Mesendoderm (in vitro differentiated cells): ENCODE measurements around the gene ACR. TPM values are rescaled to one million over a fixed set of nuclear protein-coding genes. Genes with fewer than 3 reads are reported as not detected.

Experiments used
- small RNA-seq: library from polyadenylated mRNA; stranded (forward); fragments of <200 nt; extraction: miRNeasy Mini kit (QIAGEN cat#:217004); gene quantifications from one replicate; pipeline ENCODE3, GENCODE V24; 2013; ENCODE audit not compliant: insufficient read depth

ACR gene

Small RNAs within 50 kb of the gene (small RNA-seq; reads per million reads assigned to genes)
- not detected for gene RNU6-409P
